SU-DHL-6 (cell line): ENCODE measurements around the gene RARRES1.

Source experiments
- CTCF ChIP-seq: fragments of 200-600 bp; sonication (generic); IDR thresholded peaks from one replicate; pipeline ENCODE4 v1.5.1; 2017; ENCODE audit warnings: antibody characterized with exemption, mild to moderate bottlenecking, low read length, moderate library complexity; ENCODE audit not compliant: insufficient read depth, poor library complexity, severe bottlenecking
- EZH2phosphoT487 ChIP-seq: fragments of 200-600 bp; sonication (generic), shearing (Covaris generic); conservative IDR thresholded peaks from 2 replicates; pipeline ENCODE4 v1.6.1; 2018; ENCODE audit warnings: mild to moderate bottlenecking, antibody characterized with exemption, low read length, moderate library complexity, mixed read lengths

DNA sequence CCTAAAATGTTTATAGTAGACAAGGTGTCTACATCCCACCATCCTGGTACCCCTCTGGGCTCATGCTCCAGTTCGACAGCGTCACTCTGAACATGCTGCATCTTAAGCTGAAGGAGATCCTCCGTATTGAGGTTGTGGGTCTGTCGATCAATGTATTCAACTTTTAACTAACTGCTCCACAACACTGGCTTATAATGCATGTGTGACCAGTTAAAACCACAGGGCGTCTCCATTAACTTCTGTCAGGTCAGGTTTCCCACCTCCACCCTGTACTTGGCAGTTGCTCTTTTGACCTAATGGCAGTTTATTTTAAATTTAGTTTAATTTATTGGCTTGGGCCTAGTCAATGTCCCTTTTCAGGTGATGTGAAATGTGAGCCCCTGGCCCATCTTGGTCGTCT is 17.8 kb upstream of the RARRES1 start:
- no peak for TF ChIP-seq CTCF
- TF ChIP-seq EZH2phosphoT487: no peak
